ENCODE measurements around the gene PDIA5. TPM values are rescaled to one million over a fixed set of nuclear protein-coding genes. Genes with fewer than 3 reads are reported as not detected.

Gene PDIA5
- total RNA-seq, 6 donors from 2014 or later, result 25.1 to 38.8 (median 32.9) TPM

DNA sequence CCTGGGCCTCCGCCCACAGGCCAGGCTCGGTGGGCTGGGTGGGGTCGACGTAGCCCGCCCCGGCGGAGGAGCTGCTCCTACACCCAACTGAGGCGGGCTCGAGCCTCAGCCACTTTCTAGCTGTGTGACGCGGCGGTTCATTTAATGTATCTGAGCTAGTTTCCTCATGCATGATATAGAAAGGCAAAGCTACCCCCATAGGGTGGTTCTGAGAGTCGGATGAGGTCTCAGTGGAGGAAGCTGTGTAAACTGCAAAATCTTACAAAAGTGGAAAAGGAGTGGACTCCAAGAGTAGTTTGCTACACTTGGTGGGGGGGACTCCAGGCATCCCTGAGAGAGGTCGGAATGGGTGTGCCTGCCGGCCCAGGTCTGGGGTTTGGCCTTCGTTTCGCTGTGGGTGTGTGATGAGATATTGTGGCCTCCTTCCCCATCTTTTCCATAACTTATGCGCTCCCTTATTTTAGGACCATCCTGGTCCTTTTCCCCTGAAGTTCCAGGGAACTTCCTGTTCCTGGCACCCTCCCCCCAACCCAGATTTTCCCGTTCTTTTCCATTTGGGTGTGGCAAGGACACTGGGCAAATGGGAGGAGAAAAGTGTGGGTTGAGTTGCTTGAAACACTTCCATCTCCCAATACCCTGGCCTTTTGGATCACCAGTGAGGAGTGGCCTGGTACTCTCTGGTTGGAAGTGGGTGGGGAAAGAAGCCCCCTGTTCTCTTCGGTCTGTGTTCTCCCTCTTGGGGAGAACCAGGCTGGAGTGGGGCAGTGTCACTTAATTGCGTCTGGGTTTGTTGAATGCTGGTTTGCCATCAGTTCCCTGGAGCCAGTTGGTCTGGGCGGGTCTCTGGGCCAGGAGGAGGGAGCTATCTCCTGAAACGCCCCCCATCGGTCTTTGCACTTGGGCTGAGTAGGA is 1.1 kb downstream of the PDIA5 start:
- no peak for TF ChIP-seq CTCF (IDR thresholded peaks at IDR 0.05)
- TF ChIP-seq EP300 (IDR thresholded peaks at IDR 0.05), result no peak
- TF ChIP-seq POLR2A (IDR thresholded peaks at IDR 0.05), result no peak
- no peak for TF ChIP-seq POLR2AphosphoS5 (IDR thresholded peaks at IDR 0.05)
- peak in 1 of 2 donors; percentile 31 for DNase-seq
- WGBS, 2 donors, result 20 to 27% methylated on average over 17 to 22 of the region's 24 CpGs
- no peaks in the 10 kb centered on the region for H3K36me3 ChIP-seq
- peak overlapping the region; percentile 71 to 84 (median 80) for H3K27ac ChIP-seq
- ATAC-seq (ENCODE audit: low FRiP score in 2 of 2), result peak; percentile 9 to 53
- H3K4me3 ChIP-seq, result peak overlapping the region; percentile 43 to 95 (median 65)
- peaks cover 28 to 52% (median 39%) of the 10 kb centered on the region in 4 donors for H3K4me1 ChIP-seq
- no peaks in the 10 kb centered on the region for H3K9me3 ChIP-seq
- H3K27me3 ChIP-seq, result no peaks in the 10 kb centered on the region

DNA sequence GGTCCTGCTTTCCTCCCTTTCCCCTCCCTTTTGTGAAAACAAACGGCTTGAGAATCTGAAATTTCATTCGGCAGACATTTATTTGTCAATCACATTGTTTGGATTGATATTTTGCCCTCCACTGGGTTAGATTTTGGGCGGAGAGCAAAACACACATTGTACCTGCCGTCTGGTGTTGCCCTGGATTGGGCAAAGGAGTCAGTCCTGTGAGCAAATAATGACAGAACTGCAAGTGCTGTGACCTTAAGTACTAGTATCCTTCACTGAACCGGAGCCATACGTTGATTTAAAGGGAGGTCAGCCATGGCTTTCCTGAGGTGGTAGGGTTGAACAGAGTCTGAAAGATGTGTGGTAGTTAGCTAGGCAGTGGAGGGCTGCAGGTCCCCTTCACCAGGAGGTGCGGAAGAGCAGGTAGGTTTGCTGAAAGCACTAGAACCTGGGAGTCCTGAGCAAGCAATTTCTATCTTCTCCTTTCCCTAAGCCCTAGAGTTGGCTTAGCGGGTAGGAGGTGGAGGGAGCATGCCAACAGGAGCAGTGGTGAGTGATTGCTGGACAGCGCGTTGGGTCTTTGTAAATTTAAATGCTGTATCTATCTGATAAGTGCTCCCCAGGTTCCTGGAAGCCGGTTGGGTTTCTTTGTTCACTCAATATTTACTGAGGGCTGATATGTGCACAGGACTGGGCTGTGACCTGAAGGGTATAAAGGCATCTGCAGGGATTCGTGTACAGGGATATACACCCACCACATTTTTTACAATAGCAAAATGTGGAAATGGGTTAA is 2.0 kb downstream of the PDIA5 start:
- WGBS, 2 donors, result 45 to 70% methylated on average over 12 of the region's 12 CpGs
- H3K4me1 ChIP-seq, result peaks cover 28 to 54% (median 39%) of the 10 kb centered on the region in 4 donors
- H3K4me3 ChIP-seq, result peak overlapping the region in 3 of 4 donors; percentile 64 to 95 (median 66)
- H3K27me3 ChIP-seq, result no peaks in the 10 kb centered on the region
- H3K27ac ChIP-seq, result peak overlapping the region; percentile 27 to 84 (median 76)
- no peaks in the 10 kb centered on the region for H3K9me3 ChIP-seq
- DNase-seq (no peak), ATAC-seq (ENCODE audit: low FRiP score in 2 of 2) (no peak)
- TF ChIP-seq POLR2A (IDR thresholded peaks at IDR 0.05) (no peak), EP300 (IDR thresholded peaks at IDR 0.05) (no peak), POLR2AphosphoS5 (IDR thresholded peaks at IDR 0.05) (no peak), CTCF (IDR thresholded peaks at IDR 0.05) (no peak)
- H3K36me3 ChIP-seq, result no peaks in the 10 kb centered on the region

DNA sequence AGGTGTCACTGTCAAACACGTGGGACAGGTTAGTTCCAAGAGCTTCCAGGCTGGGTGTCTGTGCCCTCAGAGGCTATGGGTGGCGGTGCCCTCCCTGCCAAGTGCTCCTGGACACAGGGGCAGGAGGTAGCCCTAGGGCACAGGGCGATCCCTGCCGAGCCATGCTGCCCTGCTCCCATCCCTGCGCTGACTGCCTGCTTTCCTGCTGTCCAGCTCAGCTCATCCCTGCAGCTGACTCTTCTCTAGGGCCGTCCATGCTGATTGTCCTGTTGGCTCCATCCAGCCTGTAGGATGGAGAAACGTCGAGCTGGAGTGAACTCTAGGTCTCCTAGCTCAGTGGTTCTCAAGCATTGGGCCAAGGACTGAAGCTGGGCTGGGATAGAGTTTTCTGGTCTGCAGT is 3.7 kb downstream of the PDIA5 start:
- no peak for TF ChIP-seq POLR2A (IDR thresholded peaks at IDR 0.05)
- no peak for TF ChIP-seq EP300 (IDR thresholded peaks at IDR 0.05)
- TF ChIP-seq POLR2AphosphoS5 (IDR thresholded peaks at IDR 0.05), result no peak
- TF ChIP-seq CTCF (IDR thresholded peaks at IDR 0.05), result no peak
- Histone ChIP-seq H3K4me3 (no peak overlapping the region), H3K4me1 (peaks cover 32 to 54% (median 39%) of the 10 kb centered on the region in 4 donors), H3K27me3 (no peaks in the 10 kb centered on the region), H3K9me3 (no peaks in the 10 kb centered on the region), H3K27ac (peak overlapping the region in 2 of 4 donors; percentile 48 to 73), H3K36me3 (no peaks in the 10 kb centered on the region)
- no peak for ATAC-seq (ENCODE audit: low FRiP score in 2 of 2)
- WGBS, 2 donors, result 75 to 77% methylated on average over 6 to 8 of the region's 8 CpGs
- DNase-seq, result no peak

GRCh38 chr3:123071146-123071545 is 4.3 kb downstream of the PDIA5 start:
- H3K36me3 ChIP-seq, result no peaks in the 10 kb centered on the region
- H3K27me3 ChIP-seq, result no peaks in the 10 kb centered on the region
- peak in 3 of 6 experiments; percentile 13 to 33 (median 19) for TF ChIP-seq CTCF (IDR thresholded peaks at IDR 0.05)
- no peak for TF ChIP-seq POLR2A (IDR thresholded peaks at IDR 0.05)
- TF ChIP-seq POLR2AphosphoS5 (IDR thresholded peaks at IDR 0.05), result no peak
- TF ChIP-seq EP300 (IDR thresholded peaks at IDR 0.05), result no peak
- H3K4me1 ChIP-seq, result peaks cover 33 to 58% (median 39%) of the 10 kb centered on the region in 4 donors
- no peaks in the 10 kb centered on the region for H3K9me3 ChIP-seq
- WGBS, 2 donors, result 45 to 56% methylated on average over 5 of the region's 5 CpGs
- DNase-seq (no peak), ATAC-seq (ENCODE audit: low FRiP score in 2 of 2) (no peak)
- no peak overlapping the region for H3K4me3 ChIP-seq
- H3K27ac ChIP-seq, result peak overlapping the region; percentile 13 to 73 (median 50)

Measured in upper lobe of left lung (tissue), 6 donors.